OCI-LY1 (cell line): ENCODE results near the gene TMEM238.

Experiments used
- EZH2 ChIP-seq: fragments of 200-600 bp; sonication (generic), shearing (Covaris generic); IDR thresholded peaks from 2 replicates; pipeline ENCODE4 v1.8.0; 2017; ENCODE audit warnings: borderline replicate concordance, mixed run types, mild to moderate bottlenecking, antibody characterized with exemption, low read length, moderate library complexity, mixed read lengths
- TF ChIP-seq, protein P1 (sequence below): fragments of 200-600 bp; sonication (generic), shearing (Covaris generic); IDR thresholded peaks from 2 replicates; pipeline ENCODE4 v1.5.1; 2017; ENCODE audit warnings: mild to moderate bottlenecking, antibody characterized with exemption, low read length, moderate library complexity, mixed read lengths

DNA sequence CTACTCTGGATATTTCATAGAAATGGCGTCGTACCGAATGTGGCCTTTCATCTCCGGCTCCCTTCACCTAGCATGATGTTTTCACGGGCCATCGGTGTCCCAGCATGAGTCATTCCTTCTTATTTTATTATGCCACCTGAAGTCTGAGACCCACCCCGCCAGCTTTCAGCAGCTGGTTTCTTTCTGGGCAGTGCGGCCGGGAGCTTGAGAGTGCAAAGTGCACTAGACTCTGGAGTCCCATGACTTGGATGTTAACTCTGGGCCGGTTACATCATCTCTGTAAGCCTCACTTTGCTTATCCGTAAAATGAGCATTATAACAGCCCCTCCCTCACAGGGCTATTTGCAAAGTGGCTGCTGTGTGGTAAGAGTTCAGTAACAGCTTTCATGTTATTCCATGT is 50.2 kb downstream of the TMEM238 start:
- TF ChIP-seq, protein P1, sequence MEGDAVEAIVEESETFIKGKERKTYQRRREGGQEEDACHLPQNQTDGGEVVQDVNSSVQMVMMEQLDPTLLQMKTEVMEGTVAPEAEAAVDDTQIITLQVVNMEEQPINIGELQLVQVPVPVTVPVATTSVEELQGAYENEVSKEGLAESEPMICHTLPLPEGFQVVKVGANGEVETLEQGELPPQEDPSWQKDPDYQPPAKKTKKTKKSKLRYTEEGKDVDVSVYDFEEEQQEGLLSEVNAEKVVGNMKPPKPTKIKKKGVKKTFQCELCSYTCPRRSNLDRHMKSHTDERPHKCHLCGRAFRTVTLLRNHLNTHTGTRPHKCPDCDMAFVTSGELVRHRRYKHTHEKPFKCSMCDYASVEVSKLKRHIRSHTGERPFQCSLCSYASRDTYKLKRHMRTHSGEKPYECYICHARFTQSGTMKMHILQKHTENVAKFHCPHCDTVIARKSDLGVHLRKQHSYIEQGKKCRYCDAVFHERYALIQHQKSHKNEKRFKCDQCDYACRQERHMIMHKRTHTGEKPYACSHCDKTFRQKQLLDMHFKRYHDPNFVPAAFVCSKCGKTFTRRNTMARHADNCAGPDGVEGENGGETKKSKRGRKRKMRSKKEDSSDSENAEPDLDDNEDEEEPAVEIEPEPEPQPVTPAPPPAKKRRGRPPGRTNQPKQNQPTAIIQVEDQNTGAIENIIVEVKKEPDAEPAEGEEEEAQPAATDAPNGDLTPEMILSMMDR: no peak
- TF ChIP-seq EZH2: no peak
